ENCODE results near the gene CDCA4. TPM values are rescaled to one million over a fixed set of nuclear protein-coding genes. Genes with fewer than 3 reads are reported as not detected.
"Not testable (repeated sequence)": the region's sequence is repeated elsewhere in the genome, so short reads cannot be mapped to it uniquely, and the experiment has no call there.

The CDCA4 gene
- total and polyA plus RNA-seq, 2 experiments from 2014 or later = 24.0 to 27.5 TPM

DNA sequence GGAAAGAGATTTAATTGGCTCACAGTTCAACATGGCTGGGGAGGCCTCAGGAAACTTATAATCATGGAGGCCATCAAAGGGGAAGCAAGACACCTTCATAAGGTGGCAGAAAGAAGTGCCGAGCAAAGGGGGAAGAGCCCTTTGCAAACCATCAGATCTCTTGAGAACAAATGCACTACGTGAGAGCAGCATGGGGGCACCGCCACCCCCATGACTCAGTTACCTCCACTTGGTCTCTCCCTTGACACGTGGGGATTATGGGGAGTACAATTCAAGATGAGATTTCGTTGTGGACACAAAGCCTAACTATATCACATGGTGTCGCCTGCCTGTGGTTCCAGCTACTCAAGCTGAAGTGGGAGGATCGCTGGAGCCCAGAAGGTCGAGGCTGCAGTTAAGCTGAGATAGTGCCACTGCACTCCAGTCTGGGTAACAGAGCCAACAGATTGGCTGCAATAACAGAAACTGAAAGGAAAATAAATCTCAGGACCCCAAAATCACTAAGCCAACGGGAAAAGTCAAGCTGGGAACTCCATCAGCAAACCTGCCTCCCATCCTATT is 10.0 kb upstream of the CDCA4 start:
- peaks cover 30% of the 10 kb centered on the region for H3F3A ChIP-seq (ENCODE audit: insufficient read depth)
- H3K4me3 ChIP-seq = no peak overlapping the region
- H3K9me2 ChIP-seq (ENCODE audit: insufficient read depth) = no peaks in the 10 kb centered on the region
- WGBS, 2 experiments (ENCODE audit: low coverage in 1 of 2, low lambda C conversion rate in 2 of 2, missing lambda C conversion rate in 2 of 2) = 92 to 93% methylated on average over 9 of the region's 9 CpGs
- no peaks in the 10 kb centered on the region for H4K20me1 ChIP-seq (ENCODE audit: insufficient read depth)
- no peaks in the 10 kb centered on the region for H3K36me3 ChIP-seq (ENCODE audit: low read depth)
- in situ Hi-C loops (cut with MboI) = no loop called here
- H2AFZ ChIP-seq = no peak overlapping the region
- H3K27me3 ChIP-seq (replicated peaks; ENCODE audit: insufficient read depth) = no peaks in the 10 kb centered on the region
- no peaks in the 10 kb centered on the region for H3K9me3 ChIP-seq (ENCODE audit: low read depth)
- no peaks in the 10 kb centered on the region for H3K79me2 ChIP-seq (ENCODE audit: insufficient read depth)
- H3K27ac ChIP-seq = no peak overlapping the region
- no peak overlapping the region for H3K9ac ChIP-seq
- TF ChIP-seq EZH2phosphoT487 (IDR thresholded peaks at IDR 0.05; ENCODE audit: insufficient read depth, low read depth) = no peak
- TF ChIP-seq EZH2 (IDR thresholded peaks at IDR 0.05; ENCODE audit: insufficient read depth, poor library complexity, severe bottlenecking) = no peak
- H3K4me2 ChIP-seq (ENCODE audit: unreplicated experiment) = no peak overlapping the region
- peaks cover 18% of the 10 kb centered on the region for H3K4me1 ChIP-seq (ENCODE audit: insufficient read depth)
- no peak for DNase-seq

DNA sequence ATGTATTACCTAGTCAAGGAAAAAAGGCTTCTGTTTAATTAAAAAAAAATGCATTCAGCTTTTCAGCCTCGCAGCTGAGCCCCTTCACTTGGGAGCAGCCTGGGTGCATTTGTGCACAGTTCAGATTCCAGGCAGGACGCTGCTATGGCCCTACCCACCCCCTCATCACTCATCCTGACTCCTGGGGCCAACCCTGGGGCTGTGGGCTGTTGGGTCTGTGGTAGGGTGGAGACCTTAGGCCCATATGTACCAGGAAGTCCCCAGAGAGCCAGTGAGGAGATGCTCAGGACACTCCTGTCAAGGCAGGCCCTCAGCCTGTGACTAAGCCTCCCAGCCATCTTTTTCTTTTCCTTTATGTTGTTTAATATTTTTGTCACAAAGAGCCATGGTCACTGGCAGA is 9.3 kb upstream of the CDCA4 start:
- WGBS, 2 experiments (ENCODE audit: low coverage in 1 of 2, low lambda C conversion rate in 2 of 2, missing lambda C conversion rate in 2 of 2) = 77 to 81% methylated on average over 2 of the region's 2 CpGs
- no peak overlapping the region for H3K4me3 ChIP-seq
- H3K36me3 ChIP-seq (ENCODE audit: low read depth) = no peaks in the 10 kb centered on the region
- H3K4me2 ChIP-seq (ENCODE audit: unreplicated experiment) = no peak overlapping the region
- no peak overlapping the region for H3K9ac ChIP-seq
- H3K9me3 ChIP-seq (ENCODE audit: low read depth) = no peaks in the 10 kb centered on the region
- no peaks in the 10 kb centered on the region for H3K9me2 ChIP-seq (ENCODE audit: insufficient read depth)
- no peak overlapping the region for H2AFZ ChIP-seq
- peaks cover 24% of the 10 kb centered on the region for H3K4me1 ChIP-seq (ENCODE audit: insufficient read depth)
- H3K27ac ChIP-seq = no peak overlapping the region
- in situ Hi-C loops (cut with MboI) = no loop called here
- H3K27me3 ChIP-seq (replicated peaks; ENCODE audit: insufficient read depth) = no peaks in the 10 kb centered on the region
- peaks cover 37% of the 10 kb centered on the region for H3F3A ChIP-seq (ENCODE audit: insufficient read depth)
- no peaks in the 10 kb centered on the region for H3K79me2 ChIP-seq (ENCODE audit: insufficient read depth)
- DNase-seq = no peak
- H4K20me1 ChIP-seq (ENCODE audit: insufficient read depth) = no peaks in the 10 kb centered on the region
- no peak for TF ChIP-seq EZH2phosphoT487 (IDR thresholded peaks at IDR 0.05; ENCODE audit: insufficient read depth, low read depth)
- TF ChIP-seq EZH2 (IDR thresholded peaks at IDR 0.05; ENCODE audit: insufficient read depth, poor library complexity, severe bottlenecking) = no peak

DNA sequence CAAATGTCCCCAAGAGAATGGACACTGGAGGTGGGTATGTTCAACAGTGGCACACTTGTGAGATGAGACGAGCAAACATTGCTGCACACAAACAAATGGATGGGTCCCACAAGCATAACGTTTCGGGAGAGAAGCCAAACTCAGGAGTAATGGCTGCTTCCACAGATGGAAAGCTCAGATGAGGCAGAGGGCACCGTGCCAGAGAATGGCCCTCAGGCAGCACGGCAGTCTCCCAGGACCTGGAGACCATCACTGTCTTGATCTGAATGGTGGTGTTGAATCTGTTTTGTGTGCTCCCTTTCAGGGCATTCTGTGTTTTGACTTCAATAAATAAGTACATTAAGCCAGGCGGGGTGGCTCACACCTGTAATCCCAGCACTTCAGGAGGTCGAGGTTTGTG is 8.5 kb upstream of the CDCA4 start:
- DNase-seq = no peak
- Histone ChIP-seq H3F3A (ENCODE audit: insufficient read depth) (peaks cover 42% of the 10 kb centered on the region), H4K20me1 (ENCODE audit: insufficient read depth) (no peaks in the 10 kb centered on the region), H3K79me2 (ENCODE audit: insufficient read depth) (no peaks in the 10 kb centered on the region), H3K27ac (no peak overlapping the region), H3K4me2 (ENCODE audit: unreplicated experiment) (no peak overlapping the region), H3K9me3 (ENCODE audit: low read depth) (no peaks in the 10 kb centered on the region), H3K27me3 (replicated peaks; ENCODE audit: insufficient read depth) (no peaks in the 10 kb centered on the region), H3K9ac (no peak overlapping the region), H3K4me3 (no peak overlapping the region), H3K9me2 (ENCODE audit: insufficient read depth) (no peaks in the 10 kb centered on the region), H3K36me3 (ENCODE audit: low read depth) (no peaks in the 10 kb centered on the region), H3K4me1 (ENCODE audit: insufficient read depth) (peaks cover 29% of the 10 kb centered on the region), H2AFZ (no peak overlapping the region)
- WGBS, 2 experiments (ENCODE audit: low coverage in 1 of 2, low lambda C conversion rate in 2 of 2, missing lambda C conversion rate in 2 of 2) = 79 to 84% methylated on average over 7 of the region's 7 CpGs
- in situ Hi-C loops (cut with MboI) = no loop called here
- TF ChIP-seq EZH2phosphoT487 (IDR thresholded peaks at IDR 0.05; ENCODE audit: insufficient read depth, low read depth) (no peak), EZH2 (IDR thresholded peaks at IDR 0.05; ENCODE audit: insufficient read depth, poor library complexity, severe bottlenecking) (no peak)

DNA sequence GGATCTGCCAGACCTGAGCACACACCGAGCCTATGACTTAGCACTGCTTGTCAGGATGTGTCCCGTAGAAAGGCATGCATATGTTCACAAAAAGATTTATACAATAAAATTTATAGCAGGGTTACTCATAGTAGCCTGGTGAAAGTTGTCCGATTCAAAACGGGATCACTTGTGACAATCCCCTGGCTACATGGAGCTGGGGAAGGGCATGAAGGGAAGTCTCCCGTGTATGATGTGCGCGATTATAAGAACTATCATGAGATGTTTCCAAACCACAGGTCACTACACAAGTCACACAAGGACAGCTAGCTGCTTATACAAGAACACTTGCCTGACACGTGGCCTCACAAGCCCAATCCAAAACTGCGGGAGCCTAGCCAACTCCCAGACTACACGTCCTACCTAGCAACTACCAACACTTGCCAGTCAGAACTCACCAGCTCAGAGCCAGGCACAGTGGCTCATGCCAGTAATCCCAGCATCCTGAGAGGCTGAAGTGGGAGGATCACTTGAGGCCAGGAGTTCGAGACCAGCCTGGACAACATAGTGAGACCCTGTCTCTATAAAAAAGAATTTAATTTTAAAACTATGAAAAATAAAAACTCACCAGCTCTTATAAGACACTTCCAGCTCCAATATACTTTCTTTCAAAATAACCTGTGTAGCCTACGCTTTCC is 7.5 kb upstream of the CDCA4 start:
- TF ChIP-seq EZH2 (IDR thresholded peaks at IDR 0.05; ENCODE audit: insufficient read depth, poor library complexity, severe bottlenecking) = no peak
- TF ChIP-seq EZH2phosphoT487 (IDR thresholded peaks at IDR 0.05; ENCODE audit: insufficient read depth, low read depth) = no peak
- Histone ChIP-seq H3K27me3 (replicated peaks; ENCODE audit: insufficient read depth) (no peaks in the 10 kb centered on the region), H3K4me1 (ENCODE audit: insufficient read depth) (peaks cover 39% of the 10 kb centered on the region), H2AFZ (0 out of 2 replicates have a peak overlapping the region, but pooled peaks have one; percentile 8), H3K9me3 (ENCODE audit: low read depth) (no peaks in the 10 kb centered on the region), H3K4me2 (ENCODE audit: unreplicated experiment) (peak overlapping the region; percentile 36), H3K9me2 (ENCODE audit: insufficient read depth) (no peaks in the 10 kb centered on the region), H3K9ac (no peak overlapping the region), H3F3A (ENCODE audit: insufficient read depth) (peaks cover 52% of the 10 kb centered on the region), H3K79me2 (ENCODE audit: insufficient read depth) (no peaks in the 10 kb centered on the region), H3K27ac (peak overlapping the region; percentile 62), H3K4me3 (no peak overlapping the region), H4K20me1 (ENCODE audit: insufficient read depth) (no peaks in the 10 kb centered on the region), H3K36me3 (ENCODE audit: low read depth) (no peaks in the 10 kb centered on the region)
- peak; percentile 54 for DNase-seq
- in situ Hi-C loops (cut with MboI) = no loop called here
- 60 to 62% methylated on average over 12 of the region's 12 CpGs for WGBS, 2 experiments (ENCODE audit: low coverage in 1 of 2, low lambda C conversion rate in 2 of 2, missing lambda C conversion rate in 2 of 2)

DNA sequence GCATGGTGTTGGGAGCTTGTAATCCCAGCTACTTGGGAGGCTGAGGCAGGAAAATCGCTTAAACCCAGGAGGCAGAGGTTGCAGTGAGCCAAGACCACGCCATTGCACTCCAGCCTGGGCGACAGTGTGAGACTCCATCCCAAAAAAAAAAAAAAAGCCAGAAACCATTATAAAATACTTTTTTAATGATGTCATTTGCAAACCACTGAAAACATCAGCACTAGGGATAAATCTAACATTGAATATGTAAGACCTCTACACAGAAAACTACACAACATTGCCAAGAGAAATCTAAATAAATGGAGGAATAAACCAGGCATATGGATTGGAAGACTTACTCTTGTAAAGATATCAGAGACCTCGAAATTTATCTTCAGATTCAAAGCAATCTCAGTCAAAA is 6.8 kb upstream of the CDCA4 start:
- H3K27me3 ChIP-seq (replicated peaks; ENCODE audit: insufficient read depth); H3K36me3 ChIP-seq (ENCODE audit: low read depth); in situ Hi-C loops (cut with MboI); H3K4me3 ChIP-seq; H4K20me1 ChIP-seq (ENCODE audit: insufficient read depth); H3K9ac ChIP-seq; H3K79me2 ChIP-seq (ENCODE audit: insufficient read depth); H3K9me3 ChIP-seq (ENCODE audit: low read depth); H3K9me2 ChIP-seq (ENCODE audit: insufficient read depth): not testable (repeated sequence)
- Histone ChIP-seq H3K27ac (peak overlapping the region; percentile 62), H3K4me1 (ENCODE audit: insufficient read depth) (peaks cover 41% of the 10 kb centered on the region), H2AFZ (0 out of 2 replicates have a peak overlapping the region, but pooled peaks have one; percentile 8), H3F3A (ENCODE audit: insufficient read depth) (peaks cover 54% of the 10 kb centered on the region), H3K4me2 (ENCODE audit: unreplicated experiment) (peak overlapping the region; percentile 36)
- WGBS, 2 experiments (ENCODE audit: low coverage in 1 of 2, low lambda C conversion rate in 2 of 2, missing lambda C conversion rate in 2 of 2) = 46 to 59% methylated on average over 4 of the region's 4 CpGs
- peak; percentile 53 for DNase-seq
